NOMO-1 (cell line): ENCODE measurements around the gene SLC6A6.
A peak's percentile ranks its signal among the peaks of the same experiment; 100 is the strongest.

Experiments
- DNase-seq, 2 experiments: peaks; one replicate each; lab custom pipeline; 2025; ENCODE audit not compliant: unreplicated experiment in 2 of 2; lab: John Stamatoyannopoulos, UW

SLC6A6 gene

DNA sequence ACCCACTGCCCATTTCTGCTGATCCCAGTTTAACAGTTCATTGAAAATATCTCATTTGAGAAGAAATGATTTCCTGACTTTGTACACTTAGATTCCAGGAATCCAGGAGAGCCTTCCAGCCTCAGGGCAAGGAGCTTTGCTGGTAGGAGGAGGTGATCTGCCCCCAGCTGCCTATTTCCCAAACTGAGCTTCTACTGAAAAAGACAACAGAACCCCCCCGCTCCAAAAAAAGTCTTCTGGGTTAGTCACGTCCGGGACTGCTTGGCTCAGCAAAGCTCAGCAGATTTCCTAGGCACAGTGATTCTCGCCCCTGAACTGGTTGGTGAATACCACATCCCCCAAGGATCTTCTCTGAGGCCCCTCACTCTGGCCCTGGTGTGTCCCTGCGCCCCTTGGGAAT is 13.1 kb downstream of the SLC6A6 start:
- DNase-seq = no peak

DNA sequence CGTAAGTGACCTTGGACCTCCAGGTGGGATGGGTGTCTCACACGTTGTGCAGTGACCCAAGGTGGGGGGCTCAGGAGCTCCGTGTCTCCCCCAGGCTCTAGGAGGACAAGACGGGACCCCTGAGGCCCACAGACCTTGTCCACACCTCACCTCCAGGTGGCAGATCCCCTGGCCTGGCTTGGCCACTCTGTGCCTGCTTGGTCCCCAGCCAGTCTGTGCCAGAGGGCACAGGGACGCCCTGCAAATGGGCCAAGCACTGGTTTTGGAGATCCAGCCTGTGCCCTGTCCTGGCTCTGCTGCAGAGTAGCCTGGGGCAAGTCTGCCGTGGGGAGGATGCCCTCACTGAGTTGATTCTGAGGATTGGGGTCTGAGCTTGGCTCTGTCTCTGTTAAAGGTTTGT is 14.0 kb downstream of the SLC6A6 start:
- no peak for DNase-seq

DNA sequence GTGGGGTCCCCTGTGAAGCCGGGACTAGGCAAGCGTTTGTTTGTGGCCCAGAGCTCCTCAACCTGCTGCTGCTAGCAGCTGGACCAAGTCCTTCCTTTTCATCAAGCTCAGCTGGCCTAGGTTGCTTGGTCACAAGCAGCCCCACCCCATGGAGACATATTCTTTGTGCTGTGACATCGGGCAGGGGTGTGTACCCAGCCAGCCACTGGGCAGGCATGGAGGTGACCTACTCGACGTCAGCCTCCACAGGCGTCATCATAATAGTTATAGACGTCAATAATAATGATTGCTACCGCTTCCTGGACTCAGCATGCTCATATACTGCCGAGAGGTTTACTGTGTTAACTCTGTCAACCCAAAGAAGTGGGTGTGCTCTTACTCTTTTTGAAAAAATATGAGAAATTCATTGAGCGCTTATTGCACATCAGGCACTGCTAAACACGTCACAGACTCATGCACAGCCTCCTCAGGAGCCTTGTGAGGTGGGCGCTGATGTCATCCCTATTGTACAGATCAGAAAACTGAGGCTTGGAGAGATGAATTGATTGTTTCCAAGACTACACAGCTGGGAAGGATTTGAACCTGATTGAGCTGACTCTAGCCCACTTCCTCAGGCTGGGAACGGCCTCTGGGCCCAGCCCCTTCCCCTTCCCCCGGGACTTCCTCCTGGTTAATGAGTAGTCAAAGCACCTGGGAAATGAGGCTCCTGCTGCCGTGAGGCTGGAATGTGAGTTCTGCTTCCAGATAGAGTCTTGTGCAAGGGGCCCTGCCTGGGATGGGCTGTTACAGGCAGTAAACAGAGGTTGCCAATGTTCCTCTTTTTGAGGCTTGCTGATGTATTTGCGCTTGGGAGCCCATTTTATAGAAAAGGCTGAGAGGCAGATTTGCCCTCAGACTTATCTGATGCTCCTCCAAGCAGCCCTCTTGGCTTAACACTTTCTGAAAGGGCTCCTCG is 16.2 kb downstream of the SLC6A6 start:
- peak; percentile 63 to 80 for DNase-seq

DNA sequence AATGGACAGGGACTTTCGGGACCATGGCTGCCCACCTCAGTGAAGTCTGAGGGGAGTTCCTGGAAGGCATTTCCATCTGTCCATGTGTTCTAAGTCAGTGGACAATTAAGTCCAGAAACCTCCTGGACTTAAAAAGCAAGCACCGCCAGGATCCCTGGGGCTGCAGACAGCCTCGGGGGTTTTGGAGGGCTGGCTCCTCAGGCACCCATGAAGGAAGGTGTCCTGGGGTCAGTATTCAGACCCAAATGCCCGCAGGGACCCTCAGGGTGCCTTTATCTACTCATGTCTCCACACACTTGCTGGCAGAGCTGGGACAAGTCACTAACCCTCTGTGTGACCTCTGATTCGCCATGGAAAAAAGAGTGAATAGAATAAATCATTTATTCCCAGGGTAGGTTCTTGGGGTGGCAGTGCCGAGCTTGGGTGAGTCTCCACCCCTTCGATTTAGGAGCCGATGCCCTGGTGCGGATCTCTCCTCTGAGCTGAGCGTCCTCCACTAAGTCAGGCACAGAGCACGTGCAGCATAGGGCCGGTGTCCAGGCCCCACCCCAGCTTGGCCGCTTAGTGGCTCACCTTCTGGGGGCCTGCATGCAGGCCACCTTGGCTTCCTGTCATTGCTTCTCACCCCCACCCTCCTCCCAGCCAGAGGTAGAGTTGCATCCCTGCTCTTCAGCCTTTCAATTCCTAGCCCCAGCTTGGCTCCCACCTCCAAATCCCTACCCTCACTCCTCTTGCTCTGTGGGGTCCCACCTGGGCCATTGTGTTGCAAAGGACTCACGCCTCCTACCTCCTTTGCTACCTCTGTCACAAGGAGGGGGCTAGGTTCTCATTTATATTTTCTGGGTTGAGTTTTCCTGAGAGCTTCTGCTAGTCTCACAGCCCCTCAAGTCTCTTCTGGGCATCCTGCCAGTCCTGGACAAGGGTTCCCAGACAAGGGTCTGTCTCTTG is 19.9 kb downstream of the SLC6A6 start:
- no peak for DNase-seq

DNA sequence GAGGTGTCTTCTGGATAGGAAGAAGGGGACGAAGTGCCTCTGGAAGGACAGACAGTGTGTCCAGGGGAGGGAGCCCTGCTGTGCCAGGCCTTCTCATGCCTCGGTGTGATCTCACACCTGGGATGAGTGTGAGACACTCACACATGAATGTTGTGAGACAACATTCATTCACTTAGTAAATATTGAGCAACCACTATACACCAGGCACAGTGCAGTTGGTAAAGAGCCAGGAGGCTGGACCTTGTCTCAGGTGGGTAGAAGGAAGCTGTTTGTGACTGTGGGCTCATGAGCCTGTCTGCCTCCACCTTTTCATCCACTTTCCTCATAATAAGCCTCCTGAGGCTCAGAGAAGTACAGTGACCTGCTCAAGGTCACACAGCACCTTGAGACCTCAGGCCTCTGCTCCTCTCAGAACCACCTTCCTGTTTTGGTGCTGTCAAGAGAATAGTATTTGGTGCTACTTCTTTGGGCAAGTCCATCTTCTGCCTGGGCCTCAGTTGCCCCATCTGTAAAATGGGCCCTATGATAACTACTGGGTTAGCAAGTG is 20.9 kb downstream of the SLC6A6 start:
- DNase-seq = no peak

DNA sequence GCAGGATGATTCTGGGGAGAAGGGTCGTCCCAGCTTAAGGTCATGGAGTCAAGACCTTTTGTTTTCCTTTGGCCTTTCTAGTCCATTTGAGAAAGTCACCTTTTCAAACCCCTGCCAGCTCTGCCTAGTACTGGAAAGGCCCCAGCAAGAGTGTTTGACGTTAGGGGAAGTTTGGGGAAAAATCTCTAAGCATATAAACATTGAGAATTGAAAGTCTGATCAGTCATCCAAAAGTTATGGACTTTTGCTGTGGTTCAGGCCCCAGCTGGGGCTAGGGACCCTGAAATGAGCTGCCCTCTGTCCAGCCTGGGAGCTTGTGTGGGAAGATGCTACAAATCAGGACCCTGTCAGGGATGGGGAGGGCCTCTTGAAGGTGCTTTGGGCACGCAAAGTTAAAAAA is 21.6 kb downstream of the SLC6A6 start:
- no peak for DNase-seq

DNA sequence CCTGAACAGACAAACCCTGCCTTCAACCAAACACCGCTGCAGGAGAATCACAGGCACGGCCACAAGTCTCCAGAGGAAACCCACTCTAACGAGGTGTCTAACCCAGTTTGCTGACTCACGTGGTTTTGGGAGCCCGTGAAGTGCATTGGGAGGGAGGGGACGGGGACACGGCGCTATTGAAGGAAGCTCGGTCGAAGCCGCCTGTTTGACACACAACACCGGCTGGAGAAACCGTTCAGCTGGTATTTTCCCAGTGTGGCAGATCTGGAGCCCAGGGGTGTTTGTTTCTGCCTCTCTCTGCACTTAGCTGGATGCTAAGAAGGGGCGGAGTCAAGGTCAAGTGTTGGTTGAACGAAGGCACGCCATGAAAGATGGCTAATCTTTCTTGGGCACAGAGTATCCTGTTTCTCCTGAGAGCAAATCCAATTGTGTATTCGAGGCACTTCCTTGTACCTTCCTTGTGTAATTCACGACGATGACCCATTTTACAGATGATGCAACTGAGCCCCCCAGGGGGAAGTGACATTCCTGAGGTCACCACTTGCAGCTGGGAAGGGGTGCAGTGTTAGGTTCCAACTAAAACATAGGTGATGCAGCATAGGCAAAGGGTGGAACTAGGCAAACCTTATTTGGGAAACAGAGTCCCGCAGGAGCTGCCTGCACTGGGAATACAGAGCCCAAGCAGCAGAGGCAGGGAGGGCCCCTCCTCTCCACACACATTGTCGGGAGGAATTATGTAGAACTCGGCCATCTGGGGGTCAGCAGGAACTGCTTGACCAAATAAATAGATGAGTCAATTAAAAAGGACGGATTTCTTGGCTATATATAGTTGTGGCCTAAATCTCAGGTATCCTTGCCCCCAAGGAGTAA is 22.5 kb downstream of the SLC6A6 start:
- DNase-seq = no peak

DNA sequence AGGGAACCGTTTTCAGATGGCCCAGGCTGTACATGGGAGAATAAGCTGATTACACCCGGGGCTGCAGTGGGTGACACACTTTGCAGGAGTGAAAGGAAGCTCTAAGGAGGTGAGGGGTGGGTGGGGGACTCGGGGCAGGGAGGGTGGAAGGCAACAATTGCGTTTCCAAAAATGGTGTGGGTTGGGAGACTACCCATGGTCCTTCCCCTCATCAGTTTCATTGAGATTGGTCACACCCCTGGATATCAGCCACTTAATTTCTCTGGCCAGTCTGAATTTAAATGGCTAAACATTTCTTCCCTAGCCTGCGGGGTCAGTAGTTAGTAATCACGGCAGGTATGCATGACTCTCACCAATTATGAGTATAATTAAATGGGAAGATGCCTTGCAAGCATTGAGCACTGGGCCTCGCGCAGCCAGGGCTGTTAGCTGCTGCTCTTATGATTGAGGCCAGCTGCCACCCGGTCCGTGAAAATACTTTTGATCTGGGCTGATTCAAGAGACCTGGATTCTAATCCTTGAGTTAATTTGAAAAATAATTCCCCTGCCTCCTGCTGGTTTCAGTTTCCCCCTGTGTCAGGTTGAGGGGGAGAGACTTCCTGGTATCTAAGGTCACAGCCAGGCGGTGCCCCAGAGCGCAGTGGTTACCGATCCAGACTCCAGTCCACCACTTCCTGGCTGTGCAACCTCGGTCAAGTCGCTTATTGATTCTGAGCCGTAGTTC is 23.3 kb downstream of the SLC6A6 start:
- DNase-seq = peak; percentile 70 to 76

DNA sequence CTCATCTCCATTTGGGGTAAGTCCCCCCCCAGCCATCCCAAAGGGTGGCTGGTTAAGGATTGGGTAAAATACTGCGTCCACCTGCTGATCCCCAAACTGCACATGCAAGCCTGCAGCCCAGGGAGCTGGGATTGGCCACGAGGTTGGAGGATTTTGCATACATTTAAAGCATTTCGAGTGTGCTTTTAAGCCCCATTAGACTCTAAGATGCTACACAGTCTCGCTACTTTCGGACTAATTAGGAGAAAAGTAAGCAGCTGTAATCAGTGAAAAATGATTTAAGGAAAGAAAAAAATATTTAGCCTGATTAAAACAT is 23.9 kb downstream of the SLC6A6 start:
- DNase-seq = no peak

DNA sequence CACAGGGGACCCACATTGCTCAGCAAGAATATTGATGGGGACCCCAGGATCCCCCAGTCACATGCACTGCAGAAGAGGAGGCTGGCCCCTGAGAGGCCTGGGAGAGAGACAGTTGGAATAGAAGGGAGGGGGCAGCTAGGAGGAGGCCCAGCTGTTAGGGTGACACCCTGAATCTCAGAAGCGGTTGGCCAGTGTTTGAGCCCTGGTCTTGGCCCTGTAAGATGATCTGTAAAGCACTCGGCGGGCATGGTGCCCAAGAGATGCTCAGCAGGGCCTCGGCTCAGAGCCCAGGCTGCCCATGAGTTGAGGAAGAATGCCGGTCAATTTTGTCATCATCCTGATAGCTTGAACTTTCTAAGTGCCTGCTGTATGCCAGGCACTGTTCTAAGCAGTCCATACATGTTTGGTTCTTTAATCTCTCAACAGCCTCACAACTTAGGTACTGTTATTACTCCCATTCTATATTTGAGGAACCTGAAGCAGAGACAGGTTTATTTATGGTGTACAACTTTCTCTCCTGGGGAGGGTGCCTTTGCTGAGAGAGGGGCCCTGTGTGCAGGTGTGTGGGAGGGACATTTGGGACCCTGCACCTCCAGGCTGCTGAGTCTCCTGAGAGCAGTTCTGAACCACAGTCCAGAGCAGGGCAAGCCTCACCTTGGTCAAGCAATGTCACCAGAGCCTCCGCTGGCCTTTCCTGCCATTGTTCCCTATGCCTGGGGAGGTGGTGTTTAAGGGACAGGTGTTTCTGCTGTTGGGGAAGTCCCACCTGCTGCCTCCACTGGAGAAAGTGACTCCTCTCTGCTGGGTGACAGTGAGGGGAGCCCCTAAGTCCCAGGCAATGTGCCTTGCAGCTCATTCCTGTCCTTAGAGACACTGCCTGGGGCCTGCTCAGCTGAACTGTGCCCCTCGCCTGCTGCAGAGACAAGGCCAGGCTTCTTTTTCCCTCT is 26.0 kb downstream of the SLC6A6 start:
- DNase-seq = no peak

DNA sequence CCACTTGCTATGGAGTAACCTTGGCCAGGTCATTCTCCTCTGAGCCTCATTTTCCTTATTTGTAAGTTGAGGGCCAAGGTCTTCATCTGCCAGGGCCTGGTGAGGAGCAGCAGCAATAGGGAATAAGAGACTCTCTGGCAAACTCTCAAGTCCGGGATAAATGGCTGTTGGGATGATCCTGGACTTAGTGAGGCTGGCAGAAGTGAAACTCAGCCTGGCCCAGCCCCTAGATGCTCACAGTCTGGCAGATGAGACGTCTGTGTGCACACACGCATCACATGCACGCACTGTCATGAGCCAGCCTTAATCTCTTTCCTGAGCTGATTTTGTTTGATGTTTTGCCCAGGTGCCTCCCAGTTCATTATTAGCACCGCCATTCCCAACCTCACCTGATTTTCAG is 26.8 kb downstream of the SLC6A6 start:
- peak in 1 of 2 experiments; percentile 29 for DNase-seq

DNA sequence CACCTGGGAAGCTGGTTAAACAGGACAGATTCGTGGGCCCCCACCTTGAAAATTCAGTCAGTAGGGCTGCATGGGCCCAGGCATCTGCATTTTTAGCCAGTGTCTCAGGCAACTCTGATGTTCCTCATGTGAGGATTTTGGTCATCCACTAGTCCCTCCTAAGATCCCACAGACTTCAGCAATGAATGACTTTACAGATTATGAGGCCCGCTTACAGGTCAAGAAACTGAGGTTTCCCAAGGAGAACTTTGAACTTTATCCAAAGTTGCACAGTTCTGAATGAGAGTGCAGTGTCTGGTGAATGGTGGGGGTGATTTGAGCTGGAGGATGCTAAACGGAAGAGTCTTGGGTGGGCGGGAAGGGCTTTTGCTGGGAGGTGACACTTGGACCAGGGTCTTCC is 27.2 kb downstream of the SLC6A6 start:
- no peak for DNase-seq

DNA sequence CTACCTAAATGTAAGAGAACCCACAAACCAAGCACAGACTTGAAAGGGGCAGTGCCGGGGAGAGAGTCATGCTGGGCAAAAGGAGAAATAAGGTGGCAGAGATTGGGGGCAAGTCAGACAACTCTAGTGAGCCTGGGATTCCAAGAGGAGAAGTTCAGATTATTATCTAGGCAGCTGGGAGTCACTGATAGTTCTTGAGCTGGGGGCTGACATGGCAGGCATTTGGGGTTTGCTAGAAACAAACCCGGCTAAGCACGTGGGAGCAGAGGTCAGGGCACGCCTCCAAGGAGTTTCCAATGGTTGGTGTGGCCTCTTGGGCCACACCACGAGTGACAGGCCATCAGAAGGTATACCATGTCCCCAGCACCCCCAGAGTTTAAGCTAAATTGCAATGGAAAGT is 27.6 kb downstream of the SLC6A6 start:
- DNase-seq = no peak

DNA sequence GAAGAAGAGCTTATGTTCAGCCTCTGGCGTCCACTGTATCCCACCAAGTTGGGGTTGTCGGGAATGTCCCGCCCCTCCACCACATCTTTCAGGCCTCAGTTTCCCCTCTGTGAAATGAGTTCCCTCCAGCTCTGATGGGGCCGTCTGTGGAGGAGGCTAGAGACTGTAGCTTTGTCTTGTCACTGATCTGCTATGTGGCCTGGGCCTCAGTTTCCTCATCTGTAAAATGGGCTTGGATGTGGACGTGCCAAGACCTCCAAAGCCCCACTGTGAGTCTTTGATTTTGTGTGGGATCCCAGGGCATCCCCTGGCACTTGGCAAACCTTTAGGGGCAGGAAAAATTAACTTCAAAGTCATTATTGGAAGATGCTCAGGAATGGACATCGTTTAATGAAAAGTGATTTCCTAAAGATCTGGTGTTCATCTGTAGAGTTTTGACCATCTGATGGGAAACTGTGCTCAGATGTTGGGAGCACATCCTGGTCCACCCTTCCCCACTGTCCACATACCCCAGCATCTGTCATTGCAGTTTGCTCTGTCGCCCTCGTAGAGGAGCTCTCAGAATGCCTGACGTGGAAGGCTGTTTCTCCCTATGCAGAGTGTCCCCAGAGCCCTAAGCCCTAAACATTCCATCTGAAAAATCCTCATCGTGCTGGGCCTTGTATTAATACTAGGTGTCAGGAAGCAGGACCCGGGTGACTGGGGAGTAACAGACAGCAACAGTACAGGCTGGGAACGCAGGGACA is 28.5 kb downstream of the SLC6A6 start:
- no peak for DNase-seq

DNA sequence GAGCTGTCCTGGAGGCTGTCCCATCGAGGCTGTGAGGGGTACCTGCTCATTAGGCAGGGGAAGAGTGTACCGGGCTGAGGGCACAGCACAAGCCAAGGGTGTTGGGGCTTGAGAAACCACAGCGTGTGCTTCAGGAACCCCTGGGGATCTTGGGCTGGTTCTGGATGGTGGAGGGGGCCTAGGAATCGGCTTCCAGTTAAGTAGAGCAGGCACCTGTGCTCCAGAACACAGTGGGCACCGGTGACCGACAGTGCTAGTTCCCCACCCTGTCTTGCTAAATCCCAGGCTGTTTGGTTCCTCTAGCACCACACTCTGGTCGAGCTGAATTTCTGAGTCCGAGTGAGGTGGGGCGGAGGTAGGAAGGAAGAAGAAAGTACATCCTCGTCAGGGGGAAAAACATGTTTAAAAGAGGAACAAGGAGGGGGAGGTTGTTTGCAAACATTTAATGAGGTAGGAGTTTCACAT is 29.1 kb downstream of the SLC6A6 start:
- peak; percentile 89 to 91 for DNase-seq

DNA sequence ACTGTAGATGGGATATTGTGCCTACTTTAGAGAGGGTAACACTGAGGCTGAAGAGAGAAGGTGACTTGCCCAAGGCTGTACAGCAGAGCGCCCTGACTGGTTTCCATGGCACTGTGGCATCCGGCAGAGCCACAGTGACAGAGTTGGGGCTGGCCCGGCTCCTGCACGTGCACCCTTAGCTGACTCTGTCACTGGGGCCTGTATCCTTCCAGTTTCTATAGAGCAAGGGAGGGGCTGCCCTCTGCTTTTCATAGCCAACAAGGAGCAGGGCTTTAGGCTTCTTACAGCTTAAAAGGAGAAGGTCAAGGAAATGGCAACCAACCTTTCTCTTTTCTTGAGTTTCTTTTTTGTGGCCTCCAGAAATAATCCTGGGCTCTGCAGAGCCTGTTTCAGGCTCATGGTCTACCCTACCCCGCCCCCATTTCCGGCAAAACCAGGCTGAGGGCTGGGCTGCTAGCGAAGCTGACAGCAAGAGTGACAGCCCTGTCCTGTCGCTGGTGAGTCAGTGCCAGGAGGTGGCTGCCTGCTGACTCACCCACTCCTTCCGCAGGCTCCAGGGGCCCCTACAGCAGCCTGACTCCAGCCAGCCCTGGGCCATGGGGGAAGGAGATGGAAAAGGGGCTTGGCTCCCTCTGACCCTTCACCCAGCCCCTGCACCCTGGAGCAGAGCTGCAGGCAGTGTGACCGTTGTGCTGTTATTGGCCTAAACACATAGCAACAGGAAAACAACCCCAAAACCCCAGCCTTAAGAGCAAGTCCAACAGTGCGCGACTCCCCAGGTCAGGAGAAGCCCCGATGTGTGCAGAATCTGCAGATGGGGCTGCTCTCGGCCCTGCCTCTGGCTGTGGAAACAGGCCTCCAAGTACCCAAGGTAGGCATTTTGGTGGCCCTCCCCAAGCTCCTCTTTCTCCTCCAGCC is 29.8 kb downstream of the SLC6A6 start:
- DNase-seq = peak; percentile 94 to 97

DNA sequence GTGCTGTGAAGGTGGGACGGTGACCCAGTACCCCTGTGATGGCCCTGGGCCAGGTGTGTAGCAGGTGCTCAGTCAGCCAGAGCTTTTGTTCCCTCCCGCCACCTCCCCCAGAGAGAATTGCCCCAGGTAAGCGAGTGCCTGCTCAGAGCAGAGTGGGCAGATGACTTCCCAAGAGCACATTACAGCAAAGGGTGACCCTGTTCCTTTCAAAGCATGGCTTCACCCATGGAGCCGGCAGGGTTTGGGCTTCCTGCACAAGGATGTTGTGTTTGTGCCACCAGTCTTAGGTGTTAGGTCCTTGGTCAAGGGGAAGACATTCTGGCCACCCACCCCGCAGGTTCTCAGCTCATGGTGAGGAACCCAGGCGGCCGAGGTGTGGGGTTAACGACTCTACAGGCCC is 30.7 kb downstream of the SLC6A6 start:
- DNase-seq = no peak
